ENCODE measurements around the gene RETREG3.
"Not testable (repeated sequence)": the region's sequence is repeated elsewhere in the genome, so short reads cannot be mapped to it uniquely, and the experiment has no call there.

Gene RETREG3

GRCh38 chr17:42623271-42623670, 14.1 kb upstream of the RETREG3 start:
- no peak overlapping the region for H3K4me3 ChIP-seq (ENCODE audit: low read depth, low read length)
- TF ChIP-seq CTCF (IDR thresholded peaks at IDR 0.05; ENCODE audit: borderline replicate concordance, insufficient read depth, low read depth, low read length): no peak

- not testable (repeated sequence) for H3K4me3 ChIP-seq (ENCODE audit: low read depth, low read length)
These were observed 12.8 kb upstream of the RETREG3 start for GRCh38 chr17:42621987-42622386.

- H3K4me3 ChIP-seq (ENCODE audit: low read depth, low read length): peak overlapping the region; percentile 0
- peak; percentile 18; the same call in 1 of the 2 replicates for TF ChIP-seq CTCF (IDR thresholded peaks at IDR 0.05; ENCODE audit: borderline replicate concordance, insufficient read depth, low read depth, low read length)
These were observed 9.4 kb upstream of the RETREG3 start for GRCh38 chr17:42618442-42619150.

GRCh38 chr17:42617956-42618431, 8.8 kb upstream of the RETREG3 start:
- H3K4me3 ChIP-seq (ENCODE audit: low read depth, low read length): peak overlapping the region; percentile 0

GRCh38 chr17:42613699-42614295, 4.6 kb upstream of the RETREG3 start:
- no peak overlapping the region for H3K4me3 ChIP-seq (ENCODE audit: low read depth, low read length)
- TF ChIP-seq CTCF (IDR thresholded peaks at IDR 0.05; ENCODE audit: borderline replicate concordance, insufficient read depth, low read depth, low read length): no peak

More at GRCh38 chr17:42617956-42618431, 8.8 kb upstream of the RETREG3 start:
- TF ChIP-seq CTCF (IDR thresholded peaks at IDR 0.05; ENCODE audit: borderline replicate concordance, insufficient read depth, low read depth, low read length): no peak

GRCh38 chr17:42612013-42612412, 2.8 kb upstream of the RETREG3 start:
- no peak for TF ChIP-seq CTCF (IDR thresholded peaks at IDR 0.05; ENCODE audit: borderline replicate concordance, insufficient read depth, low read depth, low read length)
- H3K4me3 ChIP-seq (ENCODE audit: low read depth, low read length): no peak overlapping the region

GRCh38 chr17:42609814-42610801, 934 bp upstream of the RETREG3 start:
- H3K4me3 ChIP-seq (ENCODE audit: low read depth, low read length): peak overlapping the region; percentile 90

All from GM12875 (cell line).